Hindlimb muscle (tissue), 1 donor: ENCODE measurements around the gene SPG11. TPM values are rescaled to one million over a fixed set of nuclear protein-coding genes. Genes with fewer than 3 reads are reported as not detected.
A peak's percentile ranks its signal among the peaks of the same experiment; 100 is the strongest.
"Not testable (repeated sequence)": the region's sequence is repeated elsewhere in the genome, so short reads cannot be mapped to it uniquely, and the experiment has no call there.

Experiments used
- DNase-seq: peaks from one replicate; pipeline ENCODE4 v3.0.0-alpha.2; 2013
- polyA plus RNA-seq: library from polyadenylated mRNA; unstranded; fragments of 120-200 nt; gene quantifications from one replicate; pipeline ENCODE4 v1.2.1, GENCODE V29; 2013; ENCODE audit not compliant: insufficient read length

Gene SPG11
- polyA plus RNA-seq, 1 donor = 42.8 TPM

DNA sequence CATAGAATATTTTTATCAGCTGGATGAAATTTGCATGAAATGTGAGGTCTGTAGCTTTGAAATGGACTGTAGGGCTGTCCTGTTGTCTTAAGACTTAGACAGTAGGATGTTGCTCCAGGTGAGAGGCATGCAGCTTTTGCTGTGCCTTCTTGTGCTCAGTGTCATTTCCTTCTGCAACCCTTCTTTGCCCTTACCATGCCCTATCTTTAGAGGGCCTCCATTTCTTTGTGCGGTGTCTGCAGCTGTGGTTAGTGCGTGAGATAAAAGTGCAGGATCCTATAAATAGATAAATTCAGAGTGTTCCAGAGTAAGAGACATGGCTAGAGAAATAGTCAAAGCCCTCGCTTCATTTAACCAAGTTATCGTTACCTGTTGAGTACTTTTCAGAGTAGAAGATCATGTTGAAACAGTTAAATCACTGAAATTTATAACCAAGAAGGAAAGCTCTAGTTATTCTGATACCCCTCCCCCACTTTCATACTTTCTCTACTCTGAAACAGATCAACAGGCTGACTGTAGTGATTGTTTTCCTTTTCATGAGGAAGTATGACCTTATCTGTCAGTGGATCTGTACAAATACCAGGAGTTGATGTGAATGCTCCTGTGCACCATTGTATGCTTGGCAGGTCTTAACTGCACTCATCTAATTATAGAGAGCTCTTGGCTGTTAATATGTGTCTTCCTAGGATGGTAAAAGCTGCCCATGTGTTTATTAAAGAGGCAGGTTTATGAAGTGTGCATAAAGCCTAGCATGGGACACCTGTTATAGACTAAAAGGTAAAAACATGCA, 108.3 kb downstream of the SPG11 start:
- no peak for DNase-seq

DNA sequence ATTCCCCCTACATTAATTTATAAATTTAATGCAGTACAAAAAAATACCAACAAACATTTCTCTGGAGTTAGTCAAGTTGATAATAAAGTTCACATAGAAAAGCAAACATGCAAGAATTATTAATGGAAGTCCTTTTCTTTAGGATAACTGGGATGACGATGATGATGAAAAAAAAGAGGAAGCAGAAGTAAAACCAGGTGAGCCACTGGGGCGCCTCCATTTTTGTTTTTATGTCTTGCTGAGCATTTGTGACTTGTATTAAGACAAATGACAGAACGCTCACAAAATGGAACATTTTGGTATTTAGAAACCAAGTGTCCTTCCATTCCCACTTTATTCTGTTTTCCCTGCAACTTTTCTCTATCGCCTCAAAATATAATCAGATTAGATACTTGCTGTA, 112.7 kb downstream of the SPG11 start:
- no peak for DNase-seq

DNA sequence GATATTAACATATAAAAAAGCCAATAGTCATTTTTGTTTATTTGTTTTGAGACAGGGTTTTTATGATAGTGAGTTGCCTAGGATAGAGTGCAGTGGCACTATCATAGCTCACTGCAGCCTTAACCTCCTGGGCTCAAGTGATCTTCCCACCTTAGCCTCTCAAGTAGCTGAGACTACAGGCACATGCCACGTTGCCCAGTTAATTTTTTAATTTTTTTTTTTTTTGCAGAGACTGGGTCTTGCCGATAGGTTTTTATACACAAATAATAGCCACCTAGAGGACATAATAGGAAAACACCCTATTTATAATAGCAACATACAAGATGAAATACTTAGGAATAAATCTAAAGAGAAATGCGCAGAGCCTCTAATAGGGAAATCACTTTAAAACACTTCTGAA, 113.2 kb downstream of the SPG11 start:
- no peak for DNase-seq

DNA sequence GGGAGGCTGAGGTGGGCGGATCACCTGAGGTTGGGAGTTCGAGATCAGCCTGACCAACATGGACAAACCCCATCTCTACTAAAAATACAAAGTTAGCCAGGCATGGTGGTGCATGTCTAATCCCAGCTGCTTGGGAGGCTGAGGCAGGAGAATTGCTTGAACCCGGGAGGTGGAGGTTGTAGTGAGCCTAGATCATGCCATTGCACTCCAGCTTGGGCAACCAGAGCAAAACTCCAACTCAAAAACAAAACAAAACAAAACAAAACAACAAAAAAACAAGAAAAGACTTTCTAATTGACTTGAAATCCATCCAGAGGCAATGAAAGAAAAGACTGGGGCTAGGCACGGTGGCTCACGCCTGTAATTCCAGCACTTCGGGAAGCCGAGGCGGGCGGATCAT, 114.3 kb downstream of the SPG11 start:
- not testable (repeated sequence) for DNase-seq

DNA sequence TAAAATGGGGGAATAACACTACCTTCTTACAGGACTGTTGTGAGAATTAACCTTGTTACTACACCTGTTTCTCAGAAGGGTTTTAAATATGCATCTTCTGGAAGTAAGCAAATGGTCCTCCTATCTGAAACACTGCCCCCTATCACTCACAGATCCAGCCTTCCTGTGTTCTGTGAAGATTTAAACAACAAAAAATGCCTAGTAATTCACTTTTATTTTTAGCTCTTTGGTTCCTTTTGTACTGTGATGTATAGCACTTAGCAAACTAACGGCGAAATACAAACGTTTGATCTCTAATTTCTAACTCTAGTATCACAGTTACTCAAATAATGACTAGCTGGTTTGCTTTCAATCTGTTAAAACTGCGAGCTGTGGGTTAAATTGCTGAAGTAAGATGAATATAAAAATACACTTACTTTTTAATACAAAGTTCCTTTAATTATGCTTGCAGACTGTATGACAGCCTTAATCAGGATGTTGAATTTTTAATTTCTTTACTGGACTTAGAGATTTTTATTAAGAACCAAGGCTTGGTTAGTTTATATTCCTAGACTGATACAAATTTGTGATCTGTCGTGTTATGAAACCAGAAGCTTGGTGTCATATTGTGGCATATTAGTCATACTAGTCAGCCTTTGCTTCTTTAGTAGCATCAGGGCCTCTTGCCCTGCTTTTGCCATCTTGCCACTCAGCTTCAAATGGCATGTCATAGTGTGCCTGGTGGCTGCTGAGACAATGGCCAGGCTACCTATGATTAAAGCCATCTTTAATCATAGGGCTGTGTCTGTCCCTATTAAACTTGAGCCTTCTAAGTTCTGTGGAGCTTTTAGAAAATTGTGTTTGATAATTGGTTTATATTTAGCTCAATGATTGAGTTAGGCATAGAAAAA, 117.3 kb downstream of the SPG11 start:
- DNase-seq = no peak

DNA sequence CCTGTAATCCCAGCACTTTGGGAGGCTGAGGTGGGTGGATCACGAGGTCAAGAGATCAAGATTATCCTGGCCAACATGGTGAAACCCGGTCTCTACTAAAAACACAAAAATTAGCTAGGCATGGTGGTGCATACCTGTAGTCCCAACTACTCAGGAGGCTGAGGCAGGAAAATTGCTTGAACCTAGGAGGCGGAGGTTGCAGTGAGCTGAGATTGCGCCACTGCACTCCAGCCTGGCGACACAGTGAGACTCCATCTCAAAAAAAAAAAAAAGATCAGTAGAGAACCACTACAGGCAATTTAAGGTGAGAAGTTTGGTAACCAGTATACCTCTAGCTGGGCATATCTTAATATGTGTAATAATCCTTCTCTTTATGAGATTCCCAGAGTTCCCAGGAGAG, 118.7 kb downstream of the SPG11 start:
- not testable (repeated sequence) for DNase-seq

GRCh38 chr15:44542596-44542995, 120.9 kb downstream of the SPG11 start:
- no peak for DNase-seq

GRCh38 chr15:44541282-44541958, 122.0 kb downstream of the SPG11 start:
- no peak for DNase-seq

DNA sequence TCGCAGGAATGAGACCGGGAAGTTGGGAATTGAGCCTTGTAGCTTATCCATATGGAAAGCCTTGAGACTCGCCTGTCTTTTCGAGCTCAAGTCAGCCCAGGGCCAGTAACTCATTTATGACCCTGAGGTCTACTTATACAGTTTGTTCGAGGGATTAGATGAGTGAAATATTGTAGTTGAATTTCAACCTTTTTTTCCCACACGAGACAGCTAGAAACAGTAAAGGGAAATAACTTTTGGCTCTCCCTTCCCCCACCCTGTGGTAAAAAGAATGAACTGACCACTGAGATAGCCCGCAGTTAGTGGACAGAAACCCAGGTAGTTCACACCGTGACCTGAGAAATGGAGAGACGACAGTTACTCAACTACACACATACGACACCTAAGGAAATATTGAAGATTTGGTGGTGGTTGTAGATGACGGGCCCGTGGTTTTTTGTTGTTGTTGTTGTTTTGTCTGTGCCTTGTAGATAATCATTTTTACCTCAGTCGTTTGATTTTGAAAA, 125.7 kb downstream of the SPG11 start:
- no peak for DNase-seq

- peak; percentile 97 for DNase-seq
Measured at GRCh38 chr15:44536962-44537734, 126.3 kb downstream of the SPG11 start, which contains the start of gene EIF3J. Gene EIF3J (plus strand): TSS chr15:44537147. CDS start chr15:44537195, 48 bp downstream.

DNA sequence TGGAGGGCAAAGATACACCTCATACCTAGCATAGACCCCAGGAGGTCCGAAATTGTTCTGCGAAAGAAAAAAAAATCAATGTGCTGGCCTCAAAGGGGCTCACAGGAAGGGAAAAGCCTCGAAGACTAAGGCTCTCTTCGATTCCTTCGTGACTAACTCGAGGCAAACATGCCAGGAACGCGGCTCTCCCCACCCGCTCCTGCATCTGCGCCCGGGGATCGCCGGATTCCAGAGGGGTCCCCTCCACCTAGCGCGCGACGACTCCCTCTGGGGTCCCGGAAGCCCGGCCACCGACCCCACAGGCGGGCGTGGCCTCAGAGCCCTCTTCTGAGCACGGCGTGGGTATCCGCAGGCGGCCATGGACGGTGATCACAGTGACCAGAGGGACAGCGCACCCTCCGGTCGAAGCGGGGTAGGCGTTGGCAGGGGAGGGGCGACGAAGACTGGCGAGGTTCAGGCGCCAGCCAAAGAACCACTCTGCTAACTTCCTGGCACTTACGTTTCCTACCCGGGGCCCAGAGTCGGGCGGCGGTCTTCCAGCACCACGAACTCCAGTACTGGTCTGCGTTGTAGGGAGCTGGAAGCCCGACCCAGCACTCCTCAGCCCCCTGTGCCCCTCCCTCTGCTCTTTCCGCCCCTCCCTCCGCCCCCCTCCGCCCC, 127.0 kb downstream of the SPG11 start:
- no peak for DNase-seq

DNA sequence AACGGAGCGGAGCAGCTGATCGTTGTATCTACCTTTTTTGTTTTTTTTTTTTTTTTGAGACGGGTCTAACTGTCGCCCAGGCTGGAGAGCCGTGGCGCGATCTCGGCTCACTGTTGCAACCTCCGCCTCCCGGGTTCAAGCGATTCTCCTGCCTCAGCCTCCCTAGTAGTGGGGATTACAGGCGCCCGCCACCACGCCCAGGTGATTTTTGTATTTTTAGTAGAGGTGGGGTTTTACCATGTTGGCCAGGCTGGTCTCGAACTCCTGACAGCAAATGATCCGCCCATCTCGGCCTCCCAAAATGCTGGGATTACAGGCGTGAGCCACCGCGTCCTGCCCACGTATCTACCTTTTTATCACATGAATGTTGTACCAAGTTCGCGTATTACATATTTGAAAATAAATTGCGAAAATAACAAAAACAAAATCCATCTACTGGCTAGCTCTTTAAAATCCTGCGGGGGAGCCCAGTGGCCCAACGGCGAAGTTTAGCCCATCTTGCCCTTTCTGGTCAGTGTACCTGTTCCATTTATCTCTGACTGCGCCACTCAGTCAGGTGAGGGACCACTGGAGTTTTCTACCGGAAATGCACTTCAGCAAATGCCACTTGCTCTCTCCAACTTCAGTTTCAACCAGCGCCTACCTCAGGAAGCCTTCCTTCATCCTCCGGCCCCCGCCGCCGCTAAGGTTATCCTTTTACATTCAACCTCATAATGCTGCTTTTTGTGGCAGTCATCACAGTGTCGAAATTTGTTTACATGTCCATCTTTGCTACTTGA, 127.8 kb downstream of the SPG11 start:
- DNase-seq = no peak

DNA sequence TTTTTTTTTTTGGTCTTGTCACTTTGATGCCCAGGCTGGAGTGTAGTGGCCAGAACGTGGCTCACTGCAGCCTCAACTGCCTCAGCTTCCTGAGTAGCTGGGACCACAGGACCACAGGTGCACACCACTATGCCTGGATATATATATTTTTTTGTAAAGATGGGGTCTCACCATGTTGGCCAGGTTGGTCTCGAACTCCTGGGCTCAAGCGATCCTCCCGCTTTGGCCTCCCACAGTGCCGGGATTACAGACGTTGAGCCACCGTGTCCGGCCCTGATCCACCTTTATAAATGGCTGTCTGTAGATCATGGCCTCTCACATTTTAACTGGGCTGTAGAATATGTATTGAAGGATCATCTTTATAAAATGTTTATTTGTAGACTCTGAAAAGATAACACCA, 128.4 kb downstream of the SPG11 start:
- no peak for DNase-seq

DNA sequence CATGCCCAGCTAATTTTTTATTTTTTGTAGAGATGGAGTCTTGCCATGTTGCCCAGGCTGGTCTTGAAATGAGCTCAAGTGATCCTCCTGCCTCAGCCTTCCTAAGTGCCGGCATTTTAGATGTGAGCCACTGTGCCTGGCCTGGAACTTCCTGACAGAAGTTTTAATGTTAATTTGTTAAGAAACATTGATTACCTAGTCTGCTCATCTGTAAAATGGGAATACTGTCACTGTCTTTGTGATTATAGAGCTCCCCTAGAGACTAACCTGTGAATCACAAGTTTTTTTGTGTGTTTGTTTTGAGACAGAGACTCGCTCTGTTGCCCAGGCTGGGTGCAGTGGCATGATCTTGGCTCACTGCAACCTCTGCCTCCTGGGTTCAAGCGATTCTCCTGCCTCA, 130.8 kb downstream of the SPG11 start:
- DNase-seq = no peak

GRCh38 chr15:44532275-44532674, 131.2 kb downstream of the SPG11 start:
- not testable (repeated sequence) for DNase-seq

GRCh38 chr15:44530653-44531052, 132.8 kb downstream of the SPG11 start:
- DNase-seq = no peak

GRCh38 chr15:44529864-44530604, 133.4 kb downstream of the SPG11 start:
- DNase-seq = no peak

DNA sequence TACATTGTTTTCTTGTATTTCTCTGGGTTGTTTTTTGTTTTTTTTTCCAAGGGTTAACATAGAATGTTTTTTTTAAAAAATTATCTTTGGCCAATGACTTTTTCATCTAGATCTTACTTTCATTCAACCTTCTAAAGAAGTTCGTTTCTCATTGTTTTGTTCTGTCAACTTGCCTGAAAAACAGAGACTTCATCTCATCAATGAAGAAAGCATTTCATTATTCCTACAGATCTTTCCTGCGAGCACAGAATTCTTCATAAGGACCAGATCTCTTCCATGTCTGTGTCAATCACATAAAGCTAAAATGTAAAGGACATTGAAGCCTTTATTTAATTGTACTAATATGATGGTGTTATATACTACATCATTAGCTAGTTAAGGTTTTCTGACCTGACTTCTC, 136.2 kb downstream of the SPG11 start:
- no peak for DNase-seq

DNA sequence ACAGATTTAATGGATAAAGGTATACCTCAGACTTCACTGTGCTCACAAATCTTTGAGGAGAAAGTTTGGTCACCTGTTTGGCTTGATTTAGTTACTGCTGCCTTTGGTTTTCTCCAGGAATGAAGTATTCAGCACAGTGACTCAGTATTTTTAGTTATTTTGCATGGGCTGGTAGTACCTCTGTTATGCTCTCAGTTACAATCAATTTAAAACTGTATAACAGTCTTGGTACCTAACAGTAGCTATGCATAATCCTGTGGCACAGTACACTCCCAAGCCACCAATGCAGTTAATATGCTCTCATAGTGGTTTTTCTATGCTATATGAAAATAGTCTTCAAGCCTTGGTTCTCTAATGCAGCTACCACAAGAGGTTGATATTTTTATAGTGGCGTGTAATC, 138.4 kb downstream of the SPG11 start:
- DNase-seq = no peak

GRCh38 chr15:44519537-44519936, 143.9 kb downstream of the SPG11 start:
- no peak for DNase-seq
